ENCODE results near the gene TRAK2. TPM values are rescaled to one million over a fixed set of nuclear protein-coding genes. Genes with fewer than 3 reads are reported as not detected.

Gene TRAK2
- total and polyA plus RNA-seq, 2 donors: 25.1 to 60.6 TPM

GRCh38 chr2:201415149-201415548, 36.1 kb downstream of the TRAK2 start:
- Histone ChIP-seq H3K27ac (ENCODE audit: low read depth) (no peak overlapping the region), H3K4me1 (ENCODE audit: insufficient read depth) (no peaks in the 10 kb centered on the region), H3K4me3 (ENCODE audit: low read depth, low read length) (no peak overlapping the region), H3K36me3 (ENCODE audit: insufficient read depth) (no peaks in the 10 kb centered on the region)
- 10% methylated on average over 2 of the region's 2 CpGs for WGBS
- DNase-seq (ENCODE audit: extremely low spot score): no peak

- WGBS: 29% methylated on average over 3 of the region's 3 CpGs
- H3K36me3 ChIP-seq (ENCODE audit: insufficient read depth): no peaks in the 10 kb centered on the region
- no peak overlapping the region for H3K27ac ChIP-seq (ENCODE audit: low read depth)
- no peak for DNase-seq (ENCODE audit: extremely low spot score)
- no peaks in the 10 kb centered on the region for H3K4me1 ChIP-seq (ENCODE audit: insufficient read depth)
- no peak overlapping the region for H3K4me3 ChIP-seq (ENCODE audit: low read depth, low read length)
These were observed 36.9 kb downstream of the TRAK2 start for GRCh38 chr2:201414099-201415023.

- 66% methylated on average over 4 of the region's 4 CpGs for WGBS
- Histone ChIP-seq H3K36me3 (ENCODE audit: insufficient read depth) (no peaks in the 10 kb centered on the region), H3K4me1 (ENCODE audit: insufficient read depth) (no peaks in the 10 kb centered on the region), H3K27ac (ENCODE audit: low read depth) (no peak overlapping the region), H3K4me3 (ENCODE audit: low read depth, low read length) (no peak overlapping the region)
- no peak for DNase-seq (ENCODE audit: extremely low spot score)
These were observed 37.7 kb downstream of the TRAK2 start for GRCh38 chr2:201413552-201413951.

- Histone ChIP-seq H3K27ac (ENCODE audit: low read depth) (no peak overlapping the region), H3K4me1 (ENCODE audit: insufficient read depth) (no peaks in the 10 kb centered on the region), H3K36me3 (ENCODE audit: insufficient read depth) (no peaks in the 10 kb centered on the region), H3K4me3 (ENCODE audit: low read depth, low read length) (no peak overlapping the region)
- DNase-seq (ENCODE audit: extremely low spot score): no peak
- WGBS: 56% methylated on average over 2 of the region's 2 CpGs
These were observed 38.1 kb downstream of the TRAK2 start for GRCh38 chr2:201413143-201413542.

DNA sequence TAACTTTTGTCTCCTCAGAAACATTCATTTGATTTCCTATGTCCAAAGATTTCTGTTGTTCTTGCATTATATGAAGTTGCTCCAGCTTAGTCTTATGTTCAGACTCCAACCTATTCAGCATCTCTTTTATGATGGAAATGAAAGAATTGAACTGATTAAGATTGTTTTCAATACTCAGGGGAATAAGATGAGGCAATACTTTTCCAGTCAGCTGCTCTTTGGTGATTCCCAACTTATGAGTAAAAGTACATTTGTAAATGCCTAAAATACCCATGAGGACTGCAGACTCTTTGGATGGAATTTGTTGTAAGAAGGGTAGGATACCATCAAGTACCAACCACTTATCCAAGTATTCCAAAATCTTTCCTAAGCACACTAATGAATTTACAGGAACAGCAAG, 39.8 kb downstream of the TRAK2 start:
- H3K36me3 ChIP-seq (ENCODE audit: insufficient read depth): no peaks in the 10 kb centered on the region
- no peak for DNase-seq (ENCODE audit: extremely low spot score)
- H3K4me1 ChIP-seq (ENCODE audit: insufficient read depth): no peaks in the 10 kb centered on the region
- no peak overlapping the region for H3K4me3 ChIP-seq (ENCODE audit: low read depth, low read length)
- no peak overlapping the region for H3K27ac ChIP-seq (ENCODE audit: low read depth)

DNA sequence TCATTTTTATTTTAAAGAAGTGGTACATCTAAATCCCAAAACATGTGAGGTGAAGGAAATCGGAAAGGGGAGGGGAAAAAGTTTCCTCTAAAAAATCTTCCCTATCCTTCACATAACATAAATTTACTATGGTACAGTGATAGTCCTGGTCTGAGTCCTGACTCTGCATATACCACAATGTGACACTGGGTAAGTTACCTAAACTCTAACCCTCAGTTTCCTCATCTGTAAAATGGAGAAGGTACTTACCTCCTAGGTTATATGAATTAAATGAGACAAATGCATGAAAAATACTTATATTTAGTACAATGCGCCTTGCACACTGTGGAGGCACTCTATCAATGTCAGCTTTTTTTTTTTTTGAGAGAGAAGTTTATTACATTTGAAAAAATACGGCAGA, 42.3 kb downstream of the TRAK2 start:
- Histone ChIP-seq H3K36me3 (ENCODE audit: insufficient read depth) (no peaks in the 10 kb centered on the region), H3K4me3 (ENCODE audit: low read depth, low read length) (no peak overlapping the region), H3K27ac (ENCODE audit: low read depth) (no peak overlapping the region), H3K4me1 (ENCODE audit: insufficient read depth) (no peaks in the 10 kb centered on the region)
- DNase-seq (ENCODE audit: extremely low spot score): no peak
- WGBS: 94% methylated on average over 3 of the region's 3 CpGs

- Histone ChIP-seq H3K4me1 (ENCODE audit: insufficient read depth) (no peaks in the 10 kb centered on the region), H3K36me3 (ENCODE audit: insufficient read depth) (no peaks in the 10 kb centered on the region), H3K4me3 (ENCODE audit: low read depth, low read length) (no peak overlapping the region), H3K27ac (ENCODE audit: low read depth) (no peak overlapping the region)
- DNase-seq (ENCODE audit: extremely low spot score): no peak
- WGBS: 88% methylated on average over 2 of the region's 2 CpGs
These were observed 44.0 kb downstream of the TRAK2 start for GRCh38 chr2:201407265-201407664.

- no peaks in the 10 kb centered on the region for H3K36me3 ChIP-seq (ENCODE audit: insufficient read depth)
- no peak overlapping the region for H3K4me3 ChIP-seq (ENCODE audit: low read depth, low read length)
- H3K4me1 ChIP-seq (ENCODE audit: insufficient read depth): no peaks in the 10 kb centered on the region
- peak; percentile 13 for DNase-seq (ENCODE audit: extremely low spot score)
- H3K27ac ChIP-seq (ENCODE audit: low read depth): no peak overlapping the region
- 26% methylated on average over 3 of the region's 3 CpGs for WGBS
These were observed 45.1 kb downstream of the TRAK2 start for GRCh38 chr2:201406077-201406662.

DNA sequence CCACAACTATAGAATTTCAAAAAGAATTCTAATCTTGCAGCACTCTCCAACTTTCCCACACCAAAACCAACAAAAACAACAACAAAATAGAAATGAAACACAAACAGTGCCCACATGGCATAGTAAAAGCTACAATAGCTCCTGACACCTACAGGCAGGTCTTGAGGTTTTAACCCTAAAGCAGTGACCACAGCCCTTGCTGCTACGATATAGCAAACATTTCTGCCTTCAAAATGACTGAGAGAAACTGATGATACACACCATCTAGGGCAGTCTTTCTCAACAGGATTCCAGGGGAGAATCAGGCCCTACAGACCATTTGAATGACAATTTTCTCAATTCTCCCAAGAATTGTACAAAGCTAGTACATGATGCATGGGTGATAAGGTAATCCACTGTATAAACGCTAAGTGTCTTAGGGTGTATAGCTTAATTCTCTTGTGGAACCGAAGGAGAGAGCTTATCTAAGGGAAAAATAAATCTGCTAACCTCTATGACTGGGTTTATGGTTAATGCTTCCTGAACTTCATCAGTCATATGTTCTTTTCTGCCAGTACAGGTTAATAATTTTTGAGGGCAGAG, 46.5 kb downstream of the TRAK2 start:
- no peak for DNase-seq (ENCODE audit: extremely low spot score)
- WGBS: 56% methylated on average over 3 of the region's 3 CpGs
- Histone ChIP-seq H3K27ac (ENCODE audit: low read depth) (no peak overlapping the region), H3K4me1 (ENCODE audit: insufficient read depth) (no peaks in the 10 kb centered on the region), H3K36me3 (ENCODE audit: insufficient read depth) (no peaks in the 10 kb centered on the region), H3K4me3 (ENCODE audit: low read depth, low read length) (no peak overlapping the region)

GRCh38 chr2:201403880-201404279, 47.4 kb downstream of the TRAK2 start:
- no peaks in the 10 kb centered on the region for H3K4me1 ChIP-seq (ENCODE audit: insufficient read depth)
- H3K27ac ChIP-seq (ENCODE audit: low read depth): no peak overlapping the region
- 87% methylated on average over 3 of the region's 3 CpGs for WGBS
- DNase-seq (ENCODE audit: extremely low spot score): no peak
- H3K36me3 ChIP-seq (ENCODE audit: insufficient read depth): no peaks in the 10 kb centered on the region
- H3K4me3 ChIP-seq (ENCODE audit: low read depth, low read length): no peak overlapping the region

- no peaks in the 10 kb centered on the region for H3K36me3 ChIP-seq (ENCODE audit: insufficient read depth)
- no peaks in the 10 kb centered on the region for H3K4me1 ChIP-seq (ENCODE audit: insufficient read depth)
- DNase-seq (ENCODE audit: extremely low spot score): no peak
- 75% methylated on average over 6 of the region's 6 CpGs for WGBS
- no peak overlapping the region for H3K27ac ChIP-seq (ENCODE audit: low read depth)
- no peak overlapping the region for H3K4me3 ChIP-seq (ENCODE audit: low read depth, low read length)
These were observed 48.4 kb downstream of the TRAK2 start for GRCh38 chr2:201402651-201403562.

DNA sequence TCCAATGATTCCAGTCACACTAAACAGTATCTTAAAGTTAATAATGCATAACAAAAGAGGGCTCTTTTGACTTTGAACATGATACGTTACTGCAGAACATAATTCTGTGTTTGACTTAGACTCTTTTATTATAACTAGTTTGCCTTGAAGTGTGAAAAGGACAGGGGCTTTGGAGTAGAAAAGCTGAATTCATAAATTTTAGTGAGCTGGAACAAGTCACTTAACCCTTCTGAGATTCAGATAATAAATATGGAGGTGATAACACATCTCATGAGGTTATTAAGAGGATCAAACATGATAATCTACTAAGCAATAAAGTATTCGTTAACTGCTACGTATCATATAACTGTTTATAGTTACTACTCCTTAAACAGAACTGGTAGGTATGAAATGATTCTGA, 49.4 kb downstream of the TRAK2 start:
- H3K4me3 ChIP-seq (ENCODE audit: low read depth, low read length): no peak overlapping the region
- no peak overlapping the region for H3K27ac ChIP-seq (ENCODE audit: low read depth)
- no peak for DNase-seq (ENCODE audit: extremely low spot score)
- 61% methylated on average over 3 of the region's 3 CpGs for WGBS
- H3K36me3 ChIP-seq (ENCODE audit: insufficient read depth): no peaks in the 10 kb centered on the region
- H3K4me1 ChIP-seq (ENCODE audit: insufficient read depth): no peaks in the 10 kb centered on the region

DNA sequence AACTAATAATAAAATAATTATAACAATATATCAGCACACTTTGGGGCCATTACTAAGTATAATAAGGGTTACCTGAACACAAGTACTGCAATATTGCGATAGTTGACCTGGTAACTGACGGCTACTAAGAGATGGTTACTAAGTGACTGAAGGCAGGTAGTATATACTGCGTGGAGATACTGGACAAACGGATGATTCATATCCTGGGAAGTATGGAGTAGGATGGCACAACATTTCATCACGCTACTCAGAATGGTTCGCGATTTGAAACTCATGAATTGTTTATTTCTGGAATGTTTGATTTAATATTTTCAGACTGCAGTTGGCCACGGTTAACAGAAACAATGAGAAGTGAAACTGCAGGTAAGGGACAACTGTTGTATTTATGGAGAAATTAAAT, 54.7 kb downstream of the TRAK2 start:
- no peak for DNase-seq (ENCODE audit: extremely low spot score)
- Histone ChIP-seq H3K4me3 (ENCODE audit: low read depth, low read length) (no peak overlapping the region), H3K36me3 (ENCODE audit: insufficient read depth) (no peaks in the 10 kb centered on the region), H3K27ac (ENCODE audit: low read depth) (no peak overlapping the region), H3K4me1 (ENCODE audit: insufficient read depth) (no peaks in the 10 kb centered on the region)
- 83% methylated on average over 8 of the region's 8 CpGs for WGBS

Data from urinary bladder (tissue), 4 donors.